ENCODE measurements around the gene USH1C. TPM values are rescaled to one million over a fixed set of nuclear protein-coding genes. Genes with fewer than 3 reads are reported as not detected.

The USH1C gene
- total and polyA plus RNA-seq, 4 donors: 0.09 to 1.3 (median 0.75) TPM

GRCh38 chr11:17508791-17509190 is 35.4 kb downstream of the USH1C start:
- H3K27ac ChIP-seq (ENCODE audit: low read depth in 1 of 2, low read length in 2 of 2): no peak overlapping the region
- H3K9ac ChIP-seq (ENCODE audit: low read depth in 1 of 2, low read length in 2 of 2): no peak overlapping the region
- H3K9me3 ChIP-seq (ENCODE audit: control insufficient read depth in 4 of 4, low read length in 3 of 4): no peaks in the 10 kb centered on the region
- H3K36me3 ChIP-seq (ENCODE audit: control insufficient read depth in 4 of 4, insufficient read depth in 3 of 4, low read depth in 1 of 4, low read length in 3 of 4): no peaks in the 10 kb centered on the region
- H3K4me3 ChIP-seq (ENCODE audit: low read depth in 1 of 3, low read length in 3 of 3): no peak overlapping the region
- DNase-seq (ENCODE audit: low spot score): no peak
- H3K4me1 ChIP-seq (ENCODE audit: control insufficient read depth in 4 of 4, insufficient read depth in 4 of 4, low read length in 3 of 4): no peaks in the 10 kb centered on the region
- no peaks in the 10 kb centered on the region for H3K27me3 ChIP-seq (ENCODE audit: control insufficient read depth in 4 of 4, insufficient read depth in 4 of 4, low read length in 3 of 4)
- 37% methylated on average over 3 of the region's 3 CpGs for WGBS
- TF ChIP-seq ATF3 (IDR thresholded peaks at IDR 0.05) (no peak), RXRA (IDR thresholded peaks at IDR 0.05) (no peak), CTCF (IDR thresholded peaks at IDR 0.05; ENCODE audit: low read depth, low read length, missing input control) (no peak), ZBTB33 (IDR thresholded peaks at IDR 0.05) (no peak), TAF1 (conservative IDR thresholded peaks at IDR 0.05) (no peak), SP1 (IDR thresholded peaks at IDR 0.05) (no peak)

- H3K4me3 ChIP-seq (ENCODE audit: low read depth in 1 of 3, low read length in 3 of 3): no peak overlapping the region
- no peak for DNase-seq (ENCODE audit: low spot score)
- 58% methylated on average over 3 of the region's 3 CpGs for WGBS
Measured at GRCh38 chr11:17508306-17508705, 35.9 kb downstream of the USH1C start.

More at GRCh38 chr11:17508306-17508705, 35.9 kb downstream of the USH1C start:
- Histone ChIP-seq H3K9ac (ENCODE audit: low read depth in 1 of 2, low read length in 2 of 2) (no peak overlapping the region), H3K4me1 (ENCODE audit: control insufficient read depth in 4 of 4, insufficient read depth in 4 of 4, low read length in 3 of 4) (no peaks in the 10 kb centered on the region), H3K27me3 (ENCODE audit: control insufficient read depth in 4 of 4, insufficient read depth in 4 of 4, low read length in 3 of 4) (no peaks in the 10 kb centered on the region), H3K9me3 (ENCODE audit: control insufficient read depth in 4 of 4, low read length in 3 of 4) (no peaks in the 10 kb centered on the region), H3K36me3 (ENCODE audit: control insufficient read depth in 4 of 4, insufficient read depth in 3 of 4, low read depth in 1 of 4, low read length in 3 of 4) (no peaks in the 10 kb centered on the region), H3K27ac (ENCODE audit: low read depth in 1 of 2, low read length in 2 of 2) (no peak overlapping the region)
- TF ChIP-seq REST (IDR thresholded peaks at IDR 0.05) (no peak), MAX (IDR thresholded peaks at IDR 0.05) (no peak), HNF4G (IDR thresholded peaks at IDR 0.05) (no peak), ATF3 (IDR thresholded peaks at IDR 0.05) (no peak), JUND (IDR thresholded peaks at IDR 0.05) (no peak), EGR1 (IDR thresholded peaks at IDR 0.05; ENCODE audit: low read depth in 2 of 2) (no peak), FOXA1 (IDR thresholded peaks at IDR 0.05) (no peak), GABPA (IDR thresholded peaks at IDR 0.05 in 1 of 2, conservative IDR thresholded peaks at IDR 0.05 in 1 of 2) (no peak), CTCF (IDR thresholded peaks at IDR 0.05; ENCODE audit: low read depth, low read length, missing input control) (no peak), NR2F2 (IDR thresholded peaks at IDR 0.05) (no peak), YY1 (IDR thresholded peaks at IDR 0.05) (no peak)
